Spleen (tissue), 11 donors: ENCODE results near the gene USH1G. TPM values are rescaled to one million over a fixed set of nuclear protein-coding genes. Genes with fewer than 3 reads are reported as not detected.

Experiments used
- DNase-seq: peaks from one replicate; pipeline ENCODE4 v3.0.0-alpha.2; 2020
- H3K27ac ChIP-seq, 8 donors: fragments of 200-600 bp; sonication (generic) in 7 of 8; 1 replicate in 4 of 8; 2 replicates in 4 of 8; pipeline versions ENCODE4 v1.5.0 to v1.8.0; 2016 to 2021; ENCODE audit warnings: inconsistent platforms in 4 of 8, mild to moderate bottlenecking in 4 of 8, moderate library complexity in 1 of 8
- H3K27me3 ChIP-seq, 7 donors: fragments of 200-600 bp; sonication (generic) in 6 of 7; replicated peaks in 1 of 7; 1 replicate in 4 of 7; 2 replicates in 3 of 7; pipeline versions ENCODE4 v1.5.0 to v1.8.0; 2016 to 2021; ENCODE audit warnings: inconsistent platforms in 3 of 7, mild to moderate bottlenecking in 1 of 7
- H3K36me3 ChIP-seq, 6 donors: fragments of 200-600 bp; sonication (generic) in 5 of 6; 1 replicate in 4 of 6; 2 replicates in 2 of 6; pipeline versions ENCODE4 v1.5.0 to v1.8.0; 2016 to 2021; ENCODE audit warnings: inconsistent platforms in 2 of 6
- H3K4me1 ChIP-seq, 6 donors: fragments of 200-600 bp; sonication (generic) in 5 of 6; 1 replicate in 3 of 6; 2 replicates in 3 of 6; pipeline versions ENCODE4 v1.5.0 to v1.8.0; 2016 to 2021; ENCODE audit warnings: inconsistent platforms in 3 of 6
- H3K4me3 ChIP-seq, 8 donors: fragments of 200-600 bp; sonication (generic) in 7 of 8; 1 replicate in 4 of 8; 2 replicates in 4 of 8; pipeline versions ENCODE4 v1.5.0 to v1.8.0; 2016 to 2021; ENCODE audit warnings: inconsistent platforms in 4 of 8, mild to moderate bottlenecking in 4 of 8, moderate library complexity in 2 of 8
- H3K9me3 ChIP-seq, 8 donors: fragments of 200-600 bp; sonication (generic) in 7 of 8; 1 replicate in 4 of 8; 2 replicates in 4 of 8; pipeline versions ENCODE4 v1.5.0 to v1.8.0; 2016 to 2021; ENCODE audit warnings: inconsistent platforms in 4 of 8
- CTCF ChIP-seq, 11 experiments: fragments of 200-600 bp in 7 of 11; fragments of 450-650 bp in 4 of 11; sonication (generic) in 4 of 11; IDR thresholded peaks in 8 of 11; conservative IDR thresholded peaks in 3 of 11; 1 replicate in 7 of 11; 2 replicates in 4 of 11; pipeline versions ENCODE4 v1.4.0 to v1.8.0; 2016 to 2021; ENCODE audit warnings: antibody characterized with exemption in 11 of 11, inconsistent platforms in 4 of 11, mild to moderate bottlenecking in 1 of 11
- POLR2A ChIP-seq, 3 donors: fragments of 450-650 bp; IDR thresholded peaks; one replicate each; pipeline ENCODE4 v1.5.1; 2017; ENCODE audit warnings: antibody characterized with exemption in 3 of 3, mild to moderate bottlenecking in 1 of 3
- POLR2AphosphoS5 ChIP-seq, 3 donors: sonication (generic); formaldehyde crosslinking; IDR thresholded peaks; one replicate each; pipeline ENCODE4 v1.5.1; 2017; ENCODE audit warnings: antibody characterized with exemption in 3 of 3
- WGBS, 5 donors: extraction: QIAGEN DNeasy Blood & Tissue Kit in 3 of 5; methylation state at CpG; one replicate each; pipeline versions ENCODE4 v1.1.5 to v1.1.7; 2013 to 2018; 5-methylcytosine and 5-hydroxymethylcytosine counted together
- intact Hi-C: fragments of 100-400 bp; cut with DNase I; formaldehyde crosslinking; loops from one replicate; pipeline ENCODE4 v1.15.0; 2023; ENCODE audit warnings: low total_unique reads
- polyA plus RNA-seq, 3 donors: library from polyadenylated mRNA; stranded (reverse); fragments of 200-250 nt; gene quantifications; one replicate each; pipeline ENCODE4 v1.2.1, GENCODE V29; 2013
- total RNA-seq, 7 donors: library from RNA; depleted of rRNA in 3 of 7; stranded (reverse); fragments of >200 nt in 3 of 7; fragmentation: NEBNext Ultra II Directional in 4 of 7; extraction: Animal tissue kit (Norgen Biotek cat#: 25700) in 4 of 7; gene quantifications; one replicate each; pipeline versions ENCODE4 v1.1.0 to v1.2.1, GENCODE V29; 2016 to 2021
- donor health status: healthy with polysubstance abuse.
- donor health status: DM: no; HTN: no; CAD: no; lungs with moderate emphysema.
- donor health status: DM: no; HTN: no; CAD: no.
- donor health status: Bipolar disorder and iron deficiency.
- donor health status: healthy.
- donor health status: DM: no; HTN: no; CAD: no.
- donor health status: DM: yes; HTN: yes; CAD: no.

The USH1G gene
- total and polyA plus RNA-seq, 10 donors: not detected

GRCh38 chr17:74921769-74922168 lies 1.3 kb downstream of the USH1G start:
- no peaks in the 10 kb centered on the region for H3K36me3 ChIP-seq
- H3K4me1 ChIP-seq: peaks cover 15 to 39% (median 24%) of the 10 kb centered on the region in 6 donors
- no peak for DNase-seq
- no peaks in the 10 kb centered on the region for H3K9me3 ChIP-seq
- H3K4me3 ChIP-seq: no peak overlapping the region
- H3K27me3 ChIP-seq: peaks cover 5 to 100% (median 71%) of the 10 kb centered on the region in 7 donors
- WGBS, 5 donors: 90 to 100% (median 98%) methylated on average over 1 to 2 of the region's 2 CpGs; no CpG with 5 or more reads in 1 of the 5 donors
- intact Hi-C loops: no loop called here
- H3K27ac ChIP-seq: no peak overlapping the region
- TF ChIP-seq POLR2A (IDR thresholded peaks at IDR 0.05) (no peak), CTCF (IDR thresholded peaks at IDR 0.05 in 8 of 11, conservative IDR thresholded peaks at IDR 0.05 in 3 of 11) (no peak)

GRCh38 chr17:74921026-74921681 lies 1.9 kb downstream of the USH1G start:
- Histone ChIP-seq H3K27me3 (peaks cover 5 to 100% (median 70%) of the 10 kb centered on the region in 7 donors), H3K27ac (no peak overlapping the region), H3K9me3 (no peaks in the 10 kb centered on the region), H3K4me3 (no peak overlapping the region), H3K36me3 (no peaks in the 10 kb centered on the region), H3K4me1 (peaks cover 15 to 39% (median 24%) of the 10 kb centered on the region in 6 donors)
- no peak for DNase-seq
- WGBS, 5 donors: 70 to 77% (median 73%) methylated on average over 13 to 19 of the region's 19 CpGs
- intact Hi-C loops: no loop called here
- no peak for TF ChIP-seq POLR2AphosphoS5 (IDR thresholded peaks at IDR 0.05)
- no peak for TF ChIP-seq POLR2A (IDR thresholded peaks at IDR 0.05)
- TF ChIP-seq CTCF (IDR thresholded peaks at IDR 0.05 in 8 of 11, conservative IDR thresholded peaks at IDR 0.05 in 3 of 11): no peak

GRCh38 chr17:74920642-74921025 lies 2.4 kb downstream of the USH1G start:
- no peak for TF ChIP-seq POLR2AphosphoS5 (IDR thresholded peaks at IDR 0.05)
- no peak for TF ChIP-seq POLR2A (IDR thresholded peaks at IDR 0.05)
- TF ChIP-seq CTCF (IDR thresholded peaks at IDR 0.05 in 8 of 11, conservative IDR thresholded peaks at IDR 0.05 in 3 of 11): no peak
- 58 to 89% (median 65%) methylated on average over 6 of the region's 6 CpGs for WGBS, 5 donors

DNA sequence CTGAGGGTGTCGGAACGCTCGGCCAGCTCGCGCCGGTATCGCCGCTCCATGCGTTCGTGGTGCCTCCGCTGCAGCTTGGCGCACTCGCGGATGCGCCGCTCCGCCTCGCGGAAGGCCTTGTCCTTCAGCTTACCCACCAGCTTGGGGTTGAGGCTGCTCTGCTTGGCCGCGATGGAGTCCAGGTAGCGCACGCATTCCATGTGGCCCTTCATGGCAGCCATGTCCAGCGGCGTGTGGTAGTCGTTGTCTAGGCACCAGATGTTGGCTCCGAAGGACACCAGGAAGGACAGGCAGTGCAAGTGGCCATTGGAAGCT lies 2.8 kb downstream of the USH1G start:
- intact Hi-C loops: no loop called here
- no peaks in the 10 kb centered on the region for H3K9me3 ChIP-seq
- H3K27me3 ChIP-seq: peaks cover 5 to 100% (median 61%) of the 10 kb centered on the region in 7 donors
- H3K4me1 ChIP-seq: peaks cover 15 to 39% (median 24%) of the 10 kb centered on the region in 6 donors
- no peak overlapping the region for H3K4me3 ChIP-seq
- no peaks in the 10 kb centered on the region for H3K36me3 ChIP-seq
- TF ChIP-seq POLR2AphosphoS5 (IDR thresholded peaks at IDR 0.05): no peak
- TF ChIP-seq POLR2A (IDR thresholded peaks at IDR 0.05): no peak
- no peak for TF ChIP-seq CTCF (IDR thresholded peaks at IDR 0.05 in 8 of 11, conservative IDR thresholded peaks at IDR 0.05 in 3 of 11)
- H3K27ac ChIP-seq: no peak overlapping the region
- 80 to 88% (median 82%) methylated on average over 27 of the region's 27 CpGs for WGBS, 5 donors
- DNase-seq: no peak

More at GRCh38 chr17:74920642-74921025, 2.4 kb downstream of the USH1G start:
- no peak for DNase-seq
- H3K4me3 ChIP-seq: no peak overlapping the region
- no peaks in the 10 kb centered on the region for H3K36me3 ChIP-seq
- H3K4me1 ChIP-seq: peaks cover 15 to 39% (median 24%) of the 10 kb centered on the region in 6 donors
- H3K9me3 ChIP-seq: no peaks in the 10 kb centered on the region
- intact Hi-C loops: no loop called here
- no peak overlapping the region for H3K27ac ChIP-seq
- peaks cover 5 to 100% (median 64%) of the 10 kb centered on the region in 7 donors for H3K27me3 ChIP-seq
